K562 (cell line): ENCODE measurements around the gene SLC25A53. TPM values are rescaled to one million over a fixed set of nuclear protein-coding genes. Genes with fewer than 3 reads are reported as not detected.

Source experiments
- ARID4B ChIP-seq: sonication (generic); formaldehyde crosslinking; IDR thresholded peaks from 2 replicates; pipeline ENCODE4 v1.8.0; 2022; ENCODE audit warnings: mild to moderate bottlenecking, missing genetic modification reagents
- CEBPZ ChIP-seq: fragments of 150-350 bp; IDR thresholded peaks from 2 replicates; pipeline ENCODE4 v1.6.1; 2014; ENCODE audit warnings: low read depth, mild to moderate bottlenecking, low read length, borderline replicate concordance
- ILF3 ChIP-seq: fragments of 450-650 bp; IDR thresholded peaks from 2 replicates; pipeline ENCODE4 v1.6.1; 2018; ENCODE audit warnings: antibody characterized with exemption, mild to moderate bottlenecking, moderate library complexity, borderline replicate concordance
- LARP7 ChIP-seq: fragments of 450-650 bp; IDR thresholded peaks from 2 replicates; pipeline ENCODE4 v1.6.1; 2016
- MCM7 ChIP-seq, 2 experiments: fragments of 450-650 bp; IDR thresholded peaks; 2 replicates each; pipeline ENCODE4 v1.6.1; 2016 to 2018
- PCBP1 ChIP-seq: fragments of 200-400 bp; formaldehyde crosslinking; IDR thresholded peaks from 2 replicates; pipeline ENCODE4 v1.6.1; 2018; ENCODE audit warnings: mild to moderate bottlenecking, low read depth, low read length; ENCODE audit not compliant: poor library complexity, severe bottlenecking
- RREB1 ChIP-seq: fragments of 250-450 bp; sonication (Bioruptor Pico); IDR thresholded peaks from 2 replicates; pipeline ENCODE4 v1.4.0; 2020
- SIN3A ChIP-seq, 2 experiments: fragments of 150-350 bp in 1 of 2; IDR thresholded peaks; 2 replicates each; pipeline ENCODE4 v1.6.1; 2011 to 2016; ENCODE audit warnings: borderline replicate concordance in 2 of 2, low read depth in 2 of 2, low read length in 2 of 2, mild to moderate bottlenecking in 2 of 2, moderate library complexity in 2 of 2; ENCODE audit not compliant: control insufficient read depth in 1 of 2
- SLC30A9 ChIP-seq: fragments of 250-450 bp; sonication (Bioruptor Pico); IDR thresholded peaks from 2 replicates; pipeline ENCODE4 v1.8.0; 2022; ENCODE audit warnings: mild to moderate bottlenecking, moderate library complexity
- SNRNP70 ChIP-seq: fragments of 200-400 bp; formaldehyde crosslinking; optimal IDR thresholded peaks from 2 replicates; pipeline ENCODE3; 2017; ENCODE audit warnings: low read depth, low read length
- ZC3H8 ChIP-seq: fragments of 450-650 bp; IDR thresholded peaks from 2 replicates; pipeline ENCODE4 v1.6.1; 2017
- ZFP1 ChIP-seq: fragments of 450-650 bp; formaldehyde crosslinking; IDR thresholded peaks from 2 replicates; pipeline ENCODE4 v1.4.0; 2020; ENCODE audit warnings: mild to moderate bottlenecking, mixed read lengths
- ZNF174 ChIP-seq: fragments of 250-450 bp; sonication (Bioruptor Pico); IDR thresholded peaks from 2 replicates; pipeline ENCODE4 v1.4.0; 2020; ENCODE audit warnings: mild to moderate bottlenecking
- ZNF184 ChIP-seq: sonication (generic); formaldehyde crosslinking; IDR thresholded peaks from 2 replicates; pipeline ENCODE4 v1.5.0; 2020; ENCODE audit warnings: missing genetic modification reagents
- polyA plus RNA-seq, 8 experiments: library from polyadenylated mRNA; depleted of rRNA in 4 of 8; stranded (reverse) in 5 of 8; unstranded in 3 of 8; fragments of >200 nt; fragmentation: Nextera tagmentation in 2 of 8; fragmentation: Illumina TruSeq in 1 of 8; extraction: Ambion mirVana in 2 of 8; extraction: Trizol in 1 of 8; gene quantifications; 2 replicates each; pipeline versions ENCODE4 v1.2.1 to v1.2.3, GENCODE V29; 2011 to 2014; ENCODE audit warnings: inconsistent platforms in 1 of 8, missing spikeins in 1 of 8
- total RNA-seq, 7 experiments: library from RNA; depleted of rRNA in 6 of 7; stranded (reverse); fragments of >200 nt in 6 of 7; fragmentation: Illumina TruSeq in 2 of 7; extraction: Trizol in 2 of 7; gene quantifications; 2 replicates each; pipeline versions ENCODE4 v1.2.1 to v1.2.3, GENCODE V29; 2011 to 2021; ENCODE audit warnings: low replicate concordance in 1 of 7

The SLC25A53 gene
- total and polyA plus RNA-seq, 9 of the 15 experiments (the other 6 are each of a cell fraction or from before 2014, with no cell fraction given) = 2.4 to 8.6 (median 5.6) TPM

GRCh38 chrX:104156630-104157529 is at the start of gene SLC25A53 (continued):
- no peak for TF ChIP-seq SNRNP70
- no peak for TF ChIP-seq ZFP1
- TF ChIP-seq ARID4B (CRISPR knock-in tag) = no peak
- no peak for TF ChIP-seq ZC3H8
- no peak for TF ChIP-seq PCBP1
- no peak for TF ChIP-seq LARP7
- TF ChIP-seq ZNF174 (CRISPR knock-in tag) = no peak
- no peak for TF ChIP-seq ZNF184 (CRISPR knock-in tag)
- no peak for TF ChIP-seq SLC30A9 (CRISPR knock-in tag)
- TF ChIP-seq RREB1 = no peak
- peak; percentile 48 to 60; a peak in 2 of 4 replicates for TF ChIP-seq SIN3A (IDR thresholded peaks at IDR 0.05; ENCODE audit: borderline replicate concordance in 2 of 2, control insufficient read depth in 1 of 2, low read depth in 2 of 2, low read length in 2 of 2)
- TF ChIP-seq ILF3 = no peak
- no peak for TF ChIP-seq MCM7 (IDR thresholded peaks at IDR 0.05)
- no peak for TF ChIP-seq CEBPZ
